Epithelial cell of prostate (primary cell): ENCODE results near the gene PI16.

Experiments used
- DNase-seq: peaks from one replicate; pipeline ENCODE4 v3.0.0-alpha.2; 2011; ENCODE audit warnings: low read depth, low spot score
- H3K27ac ChIP-seq: fragments of 450-650 bp; 2 replicates; pipeline ENCODE4 v1.5.1; 2017; ENCODE audit warnings: mild to moderate bottlenecking

The PI16 gene

DNA sequence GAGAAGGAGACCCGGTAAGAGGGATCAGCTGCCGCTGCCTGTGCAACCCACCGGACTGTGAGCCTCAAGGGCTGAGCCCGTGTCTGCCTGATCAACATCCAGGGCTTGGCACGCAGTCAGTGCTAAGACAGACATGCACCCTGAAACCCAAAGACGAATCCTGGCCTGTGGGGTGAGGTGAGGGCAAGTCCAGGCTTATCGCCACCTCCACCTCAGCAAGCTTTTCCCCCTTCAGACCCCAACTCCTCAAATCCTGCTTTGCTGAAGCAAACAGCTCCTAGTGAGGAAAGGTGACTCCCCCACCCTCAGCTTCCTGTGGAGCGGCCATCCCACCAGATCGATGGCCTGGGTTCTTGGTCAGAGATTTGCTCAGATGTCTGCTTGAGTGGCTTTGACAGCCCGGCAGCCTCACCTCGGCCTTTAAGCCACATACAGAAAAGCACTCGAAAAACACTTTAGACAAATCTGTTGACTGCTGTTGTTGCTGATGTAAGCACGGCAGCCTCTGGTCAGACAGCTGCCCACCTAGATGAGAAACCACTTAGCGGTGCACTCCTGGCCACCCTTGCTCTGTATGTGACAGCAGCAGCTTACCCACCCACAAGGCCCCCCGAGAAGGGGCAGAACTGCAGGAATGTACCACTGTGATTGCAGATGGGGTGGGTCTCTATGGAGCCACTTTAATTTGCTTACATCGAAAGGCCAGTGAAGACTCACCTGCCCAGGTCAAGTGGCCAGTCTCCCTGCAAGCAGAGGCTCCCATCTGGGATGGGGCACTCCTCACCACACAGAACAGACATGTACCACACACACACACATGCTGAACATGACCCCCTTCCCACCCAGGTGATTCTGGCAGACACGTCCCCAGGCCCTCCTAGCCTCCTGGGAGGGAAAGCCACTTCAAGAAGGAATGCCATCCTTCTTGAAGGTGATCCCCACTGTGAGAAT, 16.6 kb downstream of the PI16 start:
- no peak overlapping the region for H3K27ac ChIP-seq
- no peak for DNase-seq

- DNase-seq, result no peak
- H3K27ac ChIP-seq, result no peak overlapping the region
Observed at GRCh38 chr6:36971921-36972673, 17.6 kb downstream of the PI16 start.

DNA sequence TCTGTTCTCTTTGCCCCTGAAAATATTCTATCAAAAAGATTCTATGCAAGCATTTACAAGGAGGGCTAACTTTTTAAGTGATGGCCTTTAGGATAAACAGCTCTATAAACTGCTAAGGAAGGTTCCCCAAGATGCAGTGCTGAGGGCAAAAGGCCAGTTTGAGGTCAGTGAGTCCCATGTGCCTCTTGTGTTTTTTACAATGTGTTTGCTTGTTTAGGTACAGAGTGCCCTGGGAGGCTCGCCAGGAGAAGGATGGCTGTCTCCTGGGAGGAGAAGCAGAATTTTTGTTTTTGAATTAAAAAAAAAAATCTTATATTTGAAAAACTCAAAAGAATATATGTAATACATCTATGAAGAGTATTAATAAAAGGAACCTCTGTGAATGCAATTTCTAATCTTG, 18.7 kb downstream of the PI16 start:
- H3K27ac ChIP-seq, result no peak overlapping the region
- DNase-seq, result no peak

DNA sequence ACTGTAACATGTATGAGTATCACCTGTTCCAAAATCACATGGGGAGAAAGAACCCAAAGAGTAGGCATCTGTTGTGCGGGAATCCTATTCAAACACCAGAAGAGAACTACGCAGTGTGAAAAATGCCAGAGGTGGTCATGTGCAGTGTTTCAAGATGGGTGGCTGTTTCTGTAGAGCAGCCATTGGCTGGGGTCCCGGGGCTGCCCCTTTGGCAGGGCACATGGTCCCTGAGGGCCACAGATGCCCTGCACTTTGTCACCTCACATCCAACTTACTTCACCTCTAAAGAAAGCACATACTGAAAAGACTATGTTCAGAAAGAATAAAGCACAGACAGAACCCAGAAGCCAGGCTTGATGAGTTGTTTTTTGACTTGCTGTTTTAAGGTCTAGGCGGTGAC, 19.1 kb downstream of the PI16 start:
- DNase-seq, result no peak
- H3K27ac ChIP-seq, result no peak overlapping the region

DNA sequence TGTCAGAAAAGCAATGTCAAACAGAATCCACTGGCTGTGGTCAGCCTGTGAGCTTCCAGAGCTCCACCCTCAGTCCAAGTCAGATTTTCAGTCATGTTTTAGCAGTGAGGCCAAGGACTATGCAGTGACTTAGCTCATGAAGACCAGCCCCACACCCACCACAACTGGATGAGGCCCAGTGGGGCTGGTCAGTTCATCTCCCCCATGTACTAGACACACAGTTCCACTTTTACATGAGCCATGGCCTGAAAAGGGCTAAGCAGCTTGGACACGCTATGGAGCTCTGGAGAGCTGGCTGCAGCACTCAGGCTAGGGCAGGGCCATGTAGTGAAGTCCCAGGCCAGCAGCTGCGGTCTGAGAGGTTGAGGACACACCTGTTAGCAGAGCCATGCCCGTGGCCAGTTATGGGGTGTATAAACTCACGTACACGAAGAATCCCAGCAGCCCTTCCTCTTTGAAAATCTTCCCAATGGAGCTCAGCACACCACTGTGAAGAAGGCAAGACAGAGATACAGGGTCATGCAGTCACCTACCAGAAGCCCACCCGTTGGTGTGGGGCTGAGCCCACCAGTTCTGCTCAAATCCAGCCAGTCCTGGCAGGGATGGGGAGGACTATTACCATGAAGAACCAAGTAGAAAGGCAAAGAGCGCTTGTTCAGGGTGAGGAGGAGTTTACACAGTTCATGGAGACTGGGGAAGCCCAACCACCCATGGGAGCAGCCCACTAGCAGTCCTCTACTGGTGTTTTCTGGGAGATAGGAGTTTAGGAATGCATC, 20.9 kb downstream of the PI16 start:
- no peak for DNase-seq
- no peak overlapping the region for H3K27ac ChIP-seq

DNA sequence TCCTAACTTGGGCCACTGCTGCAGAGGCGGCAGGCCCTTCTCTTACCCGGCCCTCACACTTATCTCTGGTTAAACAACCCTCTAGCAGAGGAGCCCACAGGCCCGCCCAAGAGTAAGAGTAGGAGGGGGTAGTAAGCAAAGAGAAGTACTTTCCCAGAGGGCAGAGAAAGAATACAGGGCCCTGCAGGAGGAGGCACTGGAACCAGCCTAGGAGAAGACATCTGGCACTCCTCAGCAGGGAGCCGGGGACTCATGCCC, 21.4 kb downstream of the PI16 start:
- H3K27ac ChIP-seq, result no peak overlapping the region

DNA sequence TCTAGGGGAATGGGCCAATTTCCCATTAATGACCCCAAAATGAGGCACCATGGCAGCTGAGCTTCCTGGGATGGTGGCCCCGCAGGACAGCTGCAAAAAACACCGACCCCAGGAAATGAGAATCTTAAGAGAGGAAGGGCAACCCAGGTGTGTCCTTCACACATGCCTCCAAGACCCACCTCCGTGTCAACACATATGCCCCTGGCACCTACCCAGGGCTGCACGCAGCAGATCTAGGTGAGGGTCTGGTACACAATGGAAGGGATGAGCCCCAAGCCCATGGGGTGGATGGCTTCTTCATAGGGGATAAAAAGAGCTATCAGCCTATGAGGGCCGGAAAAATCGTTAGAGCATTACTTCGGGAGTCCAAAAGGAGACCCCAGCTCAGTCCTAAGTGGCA, 22.0 kb downstream of the PI16 start:
- H3K27ac ChIP-seq, result no peak overlapping the region
- DNase-seq, result no peak

More for the DNA sequence above, 21.4 kb downstream of the PI16 start:
- DNase-seq, result no peak

DNA sequence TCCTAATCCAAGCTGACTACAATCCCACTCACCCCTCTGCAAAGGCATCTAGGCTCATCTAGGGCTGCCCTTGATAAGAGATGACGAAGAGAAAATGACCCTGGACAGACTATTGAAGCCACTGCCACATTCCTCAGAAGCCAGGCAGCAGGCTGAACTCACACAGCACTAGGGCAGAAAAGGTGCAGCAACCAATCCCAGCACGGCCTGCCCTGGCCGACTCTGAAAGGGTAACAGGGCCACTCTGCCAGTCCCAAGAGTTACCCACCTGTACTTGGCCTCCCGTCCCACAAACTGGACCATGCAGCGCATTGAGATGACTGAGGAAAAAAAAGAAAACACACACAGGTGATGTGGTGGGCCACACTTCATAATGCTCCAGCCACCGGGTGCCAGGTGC, 22.4 kb downstream of the PI16 start:
- DNase-seq, result no peak
- H3K27ac ChIP-seq, result no peak overlapping the region

DNA sequence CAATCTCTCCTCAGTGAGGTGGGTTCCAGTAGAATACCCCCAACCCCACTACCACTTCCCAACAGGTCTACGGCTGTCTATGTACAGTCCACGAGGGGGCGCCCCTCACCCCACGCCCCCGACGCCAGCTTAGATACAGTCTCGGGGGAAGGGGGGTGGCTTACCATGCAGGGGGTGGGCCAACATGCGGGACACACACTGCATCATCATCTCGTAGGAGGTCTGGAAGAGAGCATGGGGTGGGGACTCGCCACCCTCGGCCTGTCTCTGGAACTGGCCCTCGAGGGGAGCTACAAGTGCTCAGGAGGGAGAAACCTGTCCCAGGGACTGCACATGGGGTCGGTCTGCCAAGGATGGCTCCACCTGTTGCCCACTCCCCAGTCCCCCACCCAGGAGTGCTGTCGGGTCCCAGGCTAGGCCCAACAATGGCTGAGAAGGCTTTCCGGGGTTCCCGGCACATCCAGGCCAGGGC, 23.0 kb downstream of the PI16 start:
- H3K27ac ChIP-seq, result no peak overlapping the region
- no peak for DNase-seq

- no peak for DNase-seq
- no peak overlapping the region for H3K27ac ChIP-seq
Observed at GRCh38 chr6:36978421-36979346, 24.1 kb downstream of the PI16 start.

- no peak overlapping the region for H3K27ac ChIP-seq
- no peak for DNase-seq
Observed at GRCh38 chr6:36979347-36979742, 24.8 kb downstream of the PI16 start.

GRCh38 chr6:36980129-36980528, 25.6 kb downstream of the PI16 start:
- no peak overlapping the region for H3K27ac ChIP-seq
- no peak for DNase-seq

GRCh38 chr6:36980876-36981619, 26.5 kb downstream of the PI16 start:
- no peak for DNase-seq
- H3K27ac ChIP-seq, result no peak overlapping the region

DNA sequence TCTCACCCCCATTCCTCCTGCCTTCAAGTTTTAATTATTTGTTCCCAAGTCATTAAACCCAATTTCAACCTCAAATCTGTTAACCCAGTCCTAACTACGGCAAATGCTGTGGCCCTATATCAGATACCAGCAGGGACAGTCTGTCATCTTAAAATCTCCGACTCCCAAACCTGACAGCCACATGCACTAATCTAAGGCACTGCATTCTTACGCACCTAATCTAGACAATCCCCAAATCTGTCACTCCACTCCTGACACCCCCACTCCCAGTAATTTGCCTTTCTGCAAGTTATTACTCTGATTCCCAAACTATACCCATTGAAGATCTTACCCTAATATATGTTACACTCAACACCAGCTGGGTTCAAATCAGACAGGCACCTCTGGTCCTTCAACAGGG, 29.0 kb downstream of the PI16 start:
- H3K27ac ChIP-seq, result no peak overlapping the region
- no peak for DNase-seq

DNA sequence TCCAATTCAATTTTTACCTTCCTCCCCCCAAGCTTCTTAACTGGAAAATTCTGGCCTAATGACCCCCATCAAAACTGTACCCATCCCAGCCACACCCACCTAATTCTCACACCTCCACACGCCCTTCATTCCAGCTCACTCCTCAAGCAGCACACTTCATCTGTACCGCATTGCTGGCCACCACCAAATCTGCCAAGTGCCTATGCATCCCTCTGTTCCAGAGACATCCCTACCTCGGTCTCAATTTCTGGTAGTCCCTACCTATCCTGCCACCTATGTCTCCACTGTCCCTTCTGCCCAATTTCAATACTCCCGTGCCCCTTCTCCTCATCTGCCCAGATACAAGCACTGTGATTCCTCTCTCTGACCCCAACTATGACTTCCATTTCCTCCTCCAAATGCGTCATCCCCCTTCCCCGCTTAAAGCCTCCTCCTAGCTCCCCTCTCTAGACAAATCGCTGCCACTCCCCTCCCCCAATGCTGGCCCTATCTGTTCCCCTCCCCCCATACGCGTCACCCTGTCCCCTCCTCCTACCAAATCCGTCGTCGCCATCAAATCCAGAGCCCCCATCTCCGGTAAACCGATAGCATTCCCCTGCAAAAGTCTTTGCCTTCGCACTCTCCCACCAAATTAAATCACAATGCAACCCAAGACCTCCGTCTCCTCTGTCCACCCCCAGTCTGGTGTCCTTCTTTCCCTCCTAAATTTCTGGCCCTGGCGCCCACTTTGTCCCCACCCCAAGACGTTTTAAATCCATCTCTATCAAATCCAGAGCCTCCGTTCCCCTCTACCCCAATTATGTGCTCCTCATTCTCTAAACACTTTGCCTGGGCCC, 30.3 kb downstream of the PI16 start:
- peak overlapping the region; percentile 47 for H3K27ac ChIP-seq
- DNase-seq, result no peak

GRCh38 chr6:36985417-36985807, 30.9 kb downstream of the PI16 start:
- no peak for DNase-seq
- H3K27ac ChIP-seq, result peak overlapping the region; percentile 47

GRCh38 chr6:36985808-36986703, 31.5 kb downstream of the PI16 start, which contains the start of gene MTCH1:
Gene MTCH1 (minus strand): TSS chr6:36986196. CDS start chr6:36986173, 23 bp downstream.
- DNase-seq, result peak; percentile 29
- H3K27ac ChIP-seq, result peak within 1 kb of the TSS; percentile 47
